Osteocyte (in vitro differentiated cells): ENCODE results near the gene CLTCL1. TPM values are rescaled to one million over a fixed set of nuclear protein-coding genes. Genes with fewer than 3 reads are reported as not detected.
"Not testable (repeated sequence)": the region's sequence is repeated elsewhere in the genome, so short reads cannot be mapped to it uniquely, and the experiment has no call there.

Experiments
- DNase-seq: peaks from one replicate; pipeline ENCODE4 v3.0.0; 2021; ENCODE audit warnings: mixed read lengths; ENCODE audit not compliant: unreplicated experiment; ENCODE audit errors: extremely low spot score
- H3K27ac Mint-ChIP-seq: one replicate; pipeline ENCODE4 v1.8.0; 2021; ENCODE audit warnings: mild to moderate bottlenecking, mixed read lengths; ENCODE audit not compliant: unreplicated experiment
- H3K27me3 Mint-ChIP-seq: one replicate; pipeline ENCODE4 v1.8.0; 2021; ENCODE audit warnings: mixed read lengths; ENCODE audit not compliant: unreplicated experiment
- H3K36me3 Mint-ChIP-seq: one replicate; pipeline ENCODE4 v1.8.0; 2021; ENCODE audit warnings: mixed read lengths; ENCODE audit not compliant: unreplicated experiment
- H3K4me1 Mint-ChIP-seq: one replicate; pipeline ENCODE4 v1.8.0; 2021; ENCODE audit warnings: mixed read lengths; ENCODE audit not compliant: unreplicated experiment
- H3K4me3 Mint-ChIP-seq: one replicate; pipeline ENCODE4 v1.8.0; 2021; ENCODE audit warnings: mild to moderate bottlenecking, moderate library complexity, mixed read lengths; ENCODE audit not compliant: unreplicated experiment
- H3K9me3 Mint-ChIP-seq: one replicate; pipeline ENCODE4 v1.8.0; 2021; ENCODE audit warnings: mixed read lengths; ENCODE audit not compliant: unreplicated experiment
- CTCF ChIP-seq: fragments of 200-600 bp; sonication (generic); IDR thresholded peaks from 2 replicates; pipeline ENCODE4 v1.5.0; 2021; ENCODE audit warnings: antibody characterized with exemption, mild to moderate bottlenecking, moderate library complexity
- total RNA-seq: library from RNA; stranded (reverse); gene quantifications from 2 replicates; pipeline ENCODE4 v1.2.1, GENCODE V29; 2021

CLTCL1 gene
- total RNA-seq, 1 donor from 2014 or later, result 10.1 TPM

- Mint-ChIP-seq H3K27ac (no peak overlapping the region), H3K36me3 (peaks cover 18% of the 10 kb centered on the region), H3K4me1 (no peaks in the 10 kb centered on the region), H3K27me3 (no peaks in the 10 kb centered on the region), H3K9me3 (no peaks in the 10 kb centered on the region), H3K4me3 (no peak overlapping the region)
- DNase-seq, result no peak
- no peak for TF ChIP-seq CTCF
Observed at GRCh38 chr22:19207401-19207808, 84.1 kb downstream of the CLTCL1 start.

GRCh38 chr22:19206287-19206686 is 85.2 kb downstream of the CLTCL1 start:
- Mint-ChIP-seq H3K27ac (no peak overlapping the region), H3K4me1 (no peaks in the 10 kb centered on the region), H3K9me3 (no peaks in the 10 kb centered on the region), H3K27me3 (no peaks in the 10 kb centered on the region), H3K36me3 (peaks cover 18% of the 10 kb centered on the region), H3K4me3 (no peak overlapping the region)
- TF ChIP-seq CTCF, result no peak
- DNase-seq, result no peak

- no peak for DNase-seq
Observed at GRCh38 chr22:19204640-19205039, 86.9 kb downstream of the CLTCL1 start.

GRCh38 chr22:19203834-19204233 is 87.7 kb downstream of the CLTCL1 start:
- Mint-ChIP-seq H3K36me3 (peaks cover 6% of the 10 kb centered on the region), H3K27ac (no peak overlapping the region), H3K4me1 (no peaks in the 10 kb centered on the region), H3K9me3 (no peaks in the 10 kb centered on the region), H3K4me3 (no peak overlapping the region), H3K27me3 (no peaks in the 10 kb centered on the region)
- no peak for TF ChIP-seq CTCF
- no peak for DNase-seq

More at GRCh38 chr22:19204640-19205039, 86.9 kb downstream of the CLTCL1 start:
- H3K4me1 Mint-ChIP-seq, result no peaks in the 10 kb centered on the region
- H3K4me3 Mint-ChIP-seq, result no peak overlapping the region
- H3K27me3 Mint-ChIP-seq, result no peaks in the 10 kb centered on the region
- no peak overlapping the region for H3K27ac Mint-ChIP-seq
- TF ChIP-seq CTCF, result no peak
- peaks cover 13% of the 10 kb centered on the region for H3K36me3 Mint-ChIP-seq
- H3K9me3 Mint-ChIP-seq, result no peaks in the 10 kb centered on the region

- H3K27ac Mint-ChIP-seq, H3K4me1 Mint-ChIP-seq, H3K9me3 Mint-ChIP-seq, H3K36me3 Mint-ChIP-seq, H3K27me3 Mint-ChIP-seq, DNase-seq, H3K4me3 Mint-ChIP-seq: not testable (repeated sequence)
Observed at GRCh38 chr22:19202799-19203186, 88.7 kb downstream of the CLTCL1 start.
